Transverse colon (tissue), 4 donors: ENCODE measurements around the gene ADRB1.

Source experiments
- CTCF ChIP-seq, 5 experiments: fragments of 200-600 bp in 3 of 5; fragments of 450-650 bp in 2 of 5; sonication (generic) in 3 of 5; IDR thresholded peaks; 1 replicate in 2 of 5; 2 replicates in 3 of 5; pipeline ENCODE4 v1.5.1; 2016 to 2017; ENCODE audit warnings: antibody characterized with exemption in 5 of 5, inconsistent platforms in 3 of 5, mild to moderate bottlenecking in 2 of 5, moderate library complexity in 1 of 5
- EP300 ChIP-seq: sonication (generic); formaldehyde crosslinking; IDR thresholded peaks from one replicate; pipeline ENCODE4 v1.6.1; 2017; ENCODE audit warnings: antibody characterized with exemption, low read depth
- POLR2A ChIP-seq: fragments of 450-650 bp; IDR thresholded peaks from one replicate; pipeline ENCODE4 v1.6.1; 2016; ENCODE audit warnings: antibody characterized with exemption, mild to moderate bottlenecking, moderate library complexity
- POLR2AphosphoS5 ChIP-seq, 3 donors: sonication (generic); formaldehyde crosslinking; IDR thresholded peaks; one replicate each; pipeline ENCODE4 v1.6.1; 2016; ENCODE audit warnings: antibody characterized with exemption in 3 of 3

GRCh38 chr10:114081911-114082583 lies 38.4 kb downstream of the ADRB1 start:
- TF ChIP-seq CTCF (IDR thresholded peaks at IDR 0.05) (no peak), POLR2A (no peak), POLR2AphosphoS5 (IDR thresholded peaks at IDR 0.05) (no peak), EP300 (no peak)
